Erythroblast (primary cell): ENCODE results near the gene NTSR2.

ENCODE experiments used
- GATA1 ChIP-seq: IDR thresholded peaks from 2 replicates; pipeline ENCODE4 v1.6.1; 2011; ENCODE audit warnings: low read depth, mild to moderate bottlenecking, control low read depth, low read length, moderate library complexity
- POLR2A ChIP-seq: IDR thresholded peaks from 2 replicates; pipeline ENCODE4 v1.6.1; 2011; ENCODE audit warnings: mild to moderate bottlenecking, low read length

DNA sequence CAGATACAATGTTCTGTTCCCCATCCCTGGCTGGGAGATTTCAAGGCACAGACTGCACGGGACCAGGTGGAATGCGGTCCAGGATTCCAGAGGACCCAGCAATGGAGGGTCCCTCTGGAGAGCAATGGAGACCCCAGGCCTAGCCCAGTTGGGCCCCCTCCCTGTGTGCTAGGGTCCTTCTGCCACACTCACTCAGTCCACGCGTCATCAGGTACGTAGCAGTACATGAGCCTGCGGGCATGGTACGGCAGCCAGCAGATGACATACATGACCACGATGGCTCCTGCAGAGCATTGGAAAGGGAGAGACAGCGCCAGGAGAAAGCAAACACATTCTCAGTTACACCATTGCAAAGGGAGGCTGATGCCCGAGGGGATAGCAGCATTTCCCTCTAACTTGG lies 10.1 kb downstream of the NTSR2 start:
- TF ChIP-seq POLR2A (no peak), GATA1 (no peak)
